Posterior cingulate gyrus (tissue), 11 donors: ENCODE measurements around the gene RELL1.

Source experiments
- DNase-seq, 10 donors: peaks; one replicate each; pipeline versions ENCODE4 v3.0.0 to v3.0.0-alpha.2; 2020 to 2021; ENCODE audit warnings: mixed read lengths in 3 of 10
- intact Hi-C: fragments of 100-400 bp; cut with DNase I; formaldehyde crosslinking; loops from one replicate; pipeline ENCODE4 v1.15.1; 2023

RELL1 gene

DNA sequence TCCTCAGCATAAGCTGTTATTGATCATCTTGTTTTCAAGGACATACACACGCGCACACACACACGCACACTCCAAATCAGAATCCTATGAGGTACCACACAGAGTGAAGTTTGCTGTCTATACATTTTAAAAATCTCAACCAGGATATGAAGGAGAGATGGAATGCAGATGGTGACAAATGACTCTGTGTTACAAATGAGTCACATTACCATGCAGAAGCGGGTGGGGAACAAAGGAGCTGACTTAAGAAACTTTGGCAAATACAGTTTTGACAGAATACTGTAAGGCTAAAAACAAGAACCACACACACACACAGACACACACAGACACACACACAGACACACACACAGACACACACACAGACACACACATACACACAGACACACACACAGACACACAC, 81.7 kb downstream of the RELL1 start:
- intact Hi-C loops: loop anchor here (5.0 to 10.0 kb wide), 2 partner anchors 80 to 433 kb away; partner anchors contain the start of gene RELL1
- DNase-seq: no peak

GRCh38 chr4:37603711-37604110, 82.5 kb downstream of the RELL1 start:
- intact Hi-C loops: loop anchor here (1.0 to 10.0 kb wide), 4 partner anchors 81 to 434 kb away; partner anchors contain the start of gene RELL1
- no peak for DNase-seq

DNA sequence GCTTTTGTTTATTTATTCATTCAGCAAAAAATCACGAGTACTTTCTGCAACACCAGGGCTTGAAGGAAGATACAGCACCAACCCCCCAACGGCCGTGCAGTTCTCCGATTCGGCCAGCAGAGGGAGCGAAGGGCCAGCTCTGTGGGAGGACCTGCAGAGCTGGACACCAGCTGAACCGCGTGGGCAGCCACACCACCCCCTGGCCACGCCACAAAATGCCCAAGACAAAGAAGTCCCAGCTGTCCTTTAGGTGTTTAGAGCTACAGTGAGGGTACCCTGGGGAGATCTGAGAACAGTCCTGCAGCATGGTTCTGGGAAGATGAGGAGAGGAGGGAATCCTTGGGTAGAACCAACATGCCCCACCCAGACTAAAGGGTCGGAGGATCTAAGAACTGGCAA, 83.1 kb downstream of the RELL1 start:
- intact Hi-C loops: loop anchor here (1.0 to 10.0 kb wide), 4 partner anchors 82 to 434 kb away; partner anchors contain the start of gene RELL1
- peak; percentile 67 to 97 (median 87) for DNase-seq

- DNase-seq: no peak
- intact Hi-C loops: loop anchor here (1.0 to 10.0 kb wide), 4 partner anchors 82 to 435 kb away; partner anchors contain the start of gene RELL1
These were observed 83.6 kb downstream of the RELL1 start for GRCh38 chr4:37602454-37603069.

GRCh38 chr4:37601531-37601930, 84.6 kb downstream of the RELL1 start:
- no peak for DNase-seq

DNA sequence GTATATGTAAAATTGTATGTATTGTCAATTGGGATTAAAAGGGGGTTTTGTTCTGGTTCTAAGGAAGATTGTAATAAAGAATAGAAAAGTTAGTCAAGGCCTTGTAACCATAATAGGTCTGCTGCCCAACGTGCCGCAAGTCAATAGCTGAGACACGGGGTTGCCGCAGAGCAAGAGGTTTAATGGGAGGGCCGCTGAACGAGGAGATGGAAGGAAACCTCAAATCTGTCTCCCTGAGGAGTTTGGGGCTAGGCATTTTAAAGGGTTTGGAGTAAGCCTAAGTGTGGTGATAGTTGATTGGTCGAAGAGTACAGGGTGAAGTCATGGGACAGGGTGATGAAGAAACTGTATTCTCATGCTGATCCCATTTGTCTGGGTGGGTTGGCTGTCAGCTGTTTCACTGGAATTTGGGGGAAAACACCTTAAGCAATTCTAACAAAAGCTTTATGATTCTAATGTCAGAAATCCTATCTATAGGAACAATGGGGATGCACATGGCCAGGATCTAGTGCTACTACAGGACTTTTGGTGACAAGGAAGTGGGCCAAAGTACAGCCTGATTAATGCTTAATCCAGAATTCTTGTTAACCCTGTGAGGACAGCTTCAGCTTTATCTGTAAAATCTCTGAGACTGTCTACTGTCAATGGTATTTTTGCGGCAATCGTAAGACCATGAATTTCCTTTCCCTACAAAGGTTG, 86.9 kb downstream of the RELL1 start:
- intact Hi-C loops: no loop called here
- DNase-seq: no peak

More at GRCh38 chr4:37601531-37601930, 84.6 kb downstream of the RELL1 start:
- intact Hi-C loops: loop anchor here (5.0 to 10.0 kb wide), 2 partner anchors 83 to 436 kb away; partner anchors contain the start of gene RELL1

- DNase-seq: no peak
- intact Hi-C loops: no loop called here
These were observed 89.1 kb downstream of the RELL1 start for GRCh38 chr4:37597034-37597433.

GRCh38 chr4:37595875-37596680, 90.1 kb downstream of the RELL1 start:
- no peak for DNase-seq
- intact Hi-C loops: no loop called here

- DNase-seq: no peak
- intact Hi-C loops: no loop called here
These were observed 92.1 kb downstream of the RELL1 start for GRCh38 chr4:37594099-37594498.

DNA sequence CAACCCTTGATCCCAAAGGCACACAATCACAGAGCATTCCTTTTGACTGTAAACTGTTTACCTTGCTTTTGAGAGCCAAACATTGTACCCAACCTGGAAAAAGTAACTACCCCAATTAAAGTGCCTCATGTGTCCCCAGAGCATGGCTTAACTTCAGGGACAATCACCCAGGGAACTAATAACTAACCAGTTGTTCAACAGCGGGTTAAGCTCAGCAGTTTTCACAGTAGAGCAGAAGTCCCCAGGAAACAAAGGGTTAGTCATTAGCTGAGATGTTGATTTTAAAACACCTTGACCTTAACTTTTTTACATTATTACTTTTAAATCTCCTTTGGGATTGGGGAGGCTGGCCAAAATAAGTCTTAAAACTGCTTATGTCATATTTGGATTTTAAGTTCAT, 94.8 kb downstream of the RELL1 start:
- DNase-seq: no peak
- intact Hi-C loops: no loop called here

DNA sequence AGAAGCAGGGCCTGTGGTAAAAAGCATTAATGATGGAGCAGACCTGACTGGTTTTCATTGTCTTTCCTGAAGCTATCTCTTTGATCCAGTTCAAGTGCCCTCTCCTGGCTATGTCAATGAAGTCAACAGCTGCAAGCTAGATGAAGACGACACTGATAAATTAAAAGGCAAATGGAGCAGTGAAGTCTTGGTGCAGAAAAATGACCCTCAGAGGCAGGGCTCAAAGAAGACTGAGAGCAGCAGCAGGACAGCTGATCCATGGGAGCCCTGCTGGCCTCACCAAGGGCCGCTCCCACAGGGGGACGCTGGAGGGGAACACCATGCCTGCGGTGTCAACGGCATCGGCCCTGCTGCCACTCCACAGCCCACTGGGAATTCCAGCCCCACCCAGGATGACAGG, 96.2 kb downstream of the RELL1 start:
- intact Hi-C loops: no loop called here
- no peak for DNase-seq

- intact Hi-C loops: no loop called here
- no peak for DNase-seq
These were observed 98.0 kb downstream of the RELL1 start for GRCh38 chr4:37588150-37588549.

DNA sequence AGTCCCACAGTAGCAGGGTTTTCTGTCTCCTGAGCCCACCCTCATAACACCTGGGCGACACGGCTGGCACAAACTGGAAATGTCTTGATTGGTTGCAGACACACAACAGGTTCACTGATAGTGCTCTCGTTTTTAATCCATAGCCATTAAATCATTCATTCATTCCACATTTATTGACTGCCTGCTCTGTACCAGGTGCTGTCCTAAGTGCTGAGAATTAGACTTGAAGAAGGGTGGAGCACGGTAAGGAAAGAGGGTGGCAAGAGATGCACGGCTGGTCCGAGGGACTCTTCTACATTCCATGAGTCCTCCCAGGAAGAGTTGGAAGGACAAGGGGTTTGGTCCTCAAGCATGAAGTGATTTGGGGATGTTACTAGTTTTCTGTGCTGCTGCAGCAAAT, 100.0 kb downstream of the RELL1 start:
- DNase-seq: no peak
- intact Hi-C loops: no loop called here

DNA sequence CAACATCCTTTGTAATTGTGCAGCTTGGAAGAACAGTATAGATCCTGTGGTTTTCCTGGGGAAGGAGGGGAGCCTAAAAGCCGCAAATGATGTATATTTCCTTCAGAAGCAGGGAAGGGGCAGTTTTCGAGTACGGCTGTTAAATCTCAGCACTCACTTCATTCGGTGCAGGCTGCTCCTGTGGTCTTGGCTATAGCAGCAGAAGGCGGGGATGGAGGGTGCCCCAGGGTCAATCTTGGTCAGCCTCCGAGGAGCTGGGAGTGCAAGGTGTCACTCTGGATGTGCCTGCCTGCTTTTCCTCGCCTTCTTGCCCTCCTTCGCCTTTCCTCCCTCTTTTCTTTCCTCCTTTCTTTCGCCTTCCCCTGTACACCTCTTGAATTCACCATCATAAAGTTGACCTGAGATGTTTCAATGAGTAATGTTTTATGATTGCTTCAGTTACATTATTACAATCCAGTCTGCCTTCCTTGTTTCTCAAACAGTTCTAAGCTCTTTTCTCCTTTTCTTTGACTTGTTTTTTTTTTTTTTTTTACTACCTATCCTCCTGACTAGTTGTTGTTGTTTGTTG, 101.6 kb downstream of the RELL1 start:
- no peak for DNase-seq
- intact Hi-C loops: no loop called here

DNA sequence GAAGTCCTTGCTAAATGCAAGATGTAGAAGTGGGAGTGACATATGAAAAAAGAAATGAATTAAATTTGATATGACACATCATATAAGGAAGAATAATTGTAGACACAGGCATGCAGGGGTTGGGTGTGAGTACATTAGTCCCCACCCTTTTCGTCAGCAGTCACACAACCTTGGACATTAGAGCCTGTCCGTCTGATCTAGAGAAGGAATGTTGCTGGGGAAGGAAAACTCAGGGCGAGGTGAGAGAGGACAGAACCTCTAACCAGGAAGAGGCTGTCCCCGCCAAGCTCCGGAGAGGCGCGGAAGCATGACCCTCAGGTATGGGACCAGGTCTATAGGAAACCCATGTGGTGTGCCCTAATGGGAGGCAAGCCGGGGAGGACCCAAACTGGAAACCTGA, 102.1 kb downstream of the RELL1 start:
- no peak for DNase-seq
- intact Hi-C loops: no loop called here

GRCh38 chr4:37573566-37573965, 112.6 kb downstream of the RELL1 start:
- DNase-seq: no peak

DNA sequence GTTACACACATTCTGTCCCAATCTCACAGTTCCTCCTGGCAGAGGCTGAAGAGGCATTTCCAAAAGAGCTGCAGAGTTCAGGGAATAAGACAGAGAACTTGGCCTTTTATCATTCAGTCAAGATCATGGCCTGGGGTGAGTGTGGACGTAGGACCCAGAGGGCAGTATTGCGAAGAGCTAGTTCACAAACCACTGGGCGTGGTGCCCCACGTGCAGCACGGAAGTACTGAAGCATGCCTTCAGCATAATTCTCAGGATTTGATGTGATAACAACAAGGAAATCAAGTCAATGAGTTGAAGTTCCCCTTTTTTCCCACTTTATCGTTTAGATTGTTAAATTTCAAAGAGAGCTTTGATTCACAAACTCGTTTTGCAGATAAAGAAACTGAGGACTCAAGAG, 117.7 kb downstream of the RELL1 start:
- intact Hi-C loops: loop anchor here (5.0 kb wide), 1 partner anchor 1216 kb away; no protein-coding TSS in a partner anchor
- no peak for DNase-seq

More at GRCh38 chr4:37573566-37573965, 112.6 kb downstream of the RELL1 start:
- intact Hi-C loops: no loop called here

DNA sequence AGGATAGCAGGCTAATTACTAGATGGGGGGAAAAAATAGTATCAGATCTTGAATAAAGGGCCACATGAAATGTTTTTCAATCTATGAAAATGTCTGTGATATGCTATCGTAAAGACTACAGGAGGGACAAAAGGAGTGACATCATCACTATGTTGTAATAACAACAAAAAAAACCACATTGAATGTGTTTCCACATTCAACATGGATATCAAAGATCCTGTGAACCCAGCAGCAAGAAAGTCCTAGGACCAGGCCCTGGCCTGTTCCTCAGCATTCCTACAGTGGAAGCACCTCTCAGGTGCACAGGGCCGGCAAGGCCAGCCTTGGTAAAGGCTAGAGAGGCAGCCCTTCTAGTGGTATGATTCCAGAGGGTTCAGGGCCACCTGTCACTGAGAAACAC, 118.3 kb downstream of the RELL1 start:
- no peak for DNase-seq
- intact Hi-C loops: loop anchor here (1.0 to 5.0 kb wide), 2 partner anchors 115 to 1216 kb away; a partner anchor contains a TSS

- intact Hi-C loops: no loop called here
- no peak for DNase-seq
These were observed 123.6 kb downstream of the RELL1 start for GRCh38 chr4:37562592-37562991.

GRCh38 chr4:37561803-37562207, 124.4 kb downstream of the RELL1 start:
- intact Hi-C loops: no loop called here
- no peak for DNase-seq
